Omental fat pad (tissue), 4 donors: ENCODE results near the gene ZFYVE1. TPM values are rescaled to one million over a fixed set of nuclear protein-coding genes. Genes with fewer than 3 reads are reported as not detected.
"Not testable (repeated sequence)": the region's sequence is repeated elsewhere in the genome, so short reads cannot be mapped to it uniquely, and the experiment has no call there.

Experiments
- ATAC-seq: fragments of 150-250 bp; one replicate; pipeline ENCODE4 v1.9.1; 2016; ENCODE audit warnings: mild to moderate bottlenecking, moderate library complexity; ENCODE audit not compliant: low FRiP score
- DNase-seq: peaks from one replicate; pipeline ENCODE4 v3.0.0-alpha.2; 2019; ENCODE audit warnings: low spot score
- total RNA-seq, 4 donors: library from RNA; depleted of rRNA; stranded (reverse); fragments of >200 nt; gene quantifications; one replicate each; pipeline ENCODE4 v1.1.0, GENCODE V29; 2016
- TF ChIP-seq, protein P1 (sequence below), 3 donors: fragments of 450-650 bp; IDR thresholded peaks; one replicate each; pipeline ENCODE4 v1.5.1; 2016 to 2017; ENCODE audit warnings: antibody characterized with exemption in 3 of 3, mild to moderate bottlenecking in 3 of 3, moderate library complexity in 2 of 3

Gene ZFYVE1
- total RNA-seq, 4 donors from 2014 or later = 16.5 to 24.1 (median 16.6) TPM

DNA sequence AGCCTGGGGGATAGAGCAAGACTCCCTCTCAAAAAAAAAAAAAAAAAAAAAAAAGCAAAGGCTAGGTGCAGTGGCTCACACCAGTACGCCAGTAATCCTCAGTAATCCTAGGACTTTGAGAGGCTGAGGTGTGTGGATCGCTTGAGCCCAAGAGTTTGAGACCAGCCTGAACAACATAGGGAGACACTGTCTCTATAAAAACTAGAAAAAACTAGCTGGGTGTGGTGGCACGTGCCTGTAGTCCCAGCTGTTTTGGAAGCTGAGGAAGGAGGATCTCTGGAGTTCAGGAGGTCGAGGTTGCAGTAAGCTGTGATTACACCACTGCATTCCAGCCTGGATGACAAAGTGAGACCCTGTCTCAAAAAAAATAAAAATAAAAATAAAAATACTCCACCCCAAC, 22.5 kb upstream of the ZFYVE1 start:
- no peak for ATAC-seq
- TF ChIP-seq, protein P1, sequence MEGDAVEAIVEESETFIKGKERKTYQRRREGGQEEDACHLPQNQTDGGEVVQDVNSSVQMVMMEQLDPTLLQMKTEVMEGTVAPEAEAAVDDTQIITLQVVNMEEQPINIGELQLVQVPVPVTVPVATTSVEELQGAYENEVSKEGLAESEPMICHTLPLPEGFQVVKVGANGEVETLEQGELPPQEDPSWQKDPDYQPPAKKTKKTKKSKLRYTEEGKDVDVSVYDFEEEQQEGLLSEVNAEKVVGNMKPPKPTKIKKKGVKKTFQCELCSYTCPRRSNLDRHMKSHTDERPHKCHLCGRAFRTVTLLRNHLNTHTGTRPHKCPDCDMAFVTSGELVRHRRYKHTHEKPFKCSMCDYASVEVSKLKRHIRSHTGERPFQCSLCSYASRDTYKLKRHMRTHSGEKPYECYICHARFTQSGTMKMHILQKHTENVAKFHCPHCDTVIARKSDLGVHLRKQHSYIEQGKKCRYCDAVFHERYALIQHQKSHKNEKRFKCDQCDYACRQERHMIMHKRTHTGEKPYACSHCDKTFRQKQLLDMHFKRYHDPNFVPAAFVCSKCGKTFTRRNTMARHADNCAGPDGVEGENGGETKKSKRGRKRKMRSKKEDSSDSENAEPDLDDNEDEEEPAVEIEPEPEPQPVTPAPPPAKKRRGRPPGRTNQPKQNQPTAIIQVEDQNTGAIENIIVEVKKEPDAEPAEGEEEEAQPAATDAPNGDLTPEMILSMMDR (IDR thresholded peaks at IDR 0.05) = no peak
- no peak for DNase-seq

DNA sequence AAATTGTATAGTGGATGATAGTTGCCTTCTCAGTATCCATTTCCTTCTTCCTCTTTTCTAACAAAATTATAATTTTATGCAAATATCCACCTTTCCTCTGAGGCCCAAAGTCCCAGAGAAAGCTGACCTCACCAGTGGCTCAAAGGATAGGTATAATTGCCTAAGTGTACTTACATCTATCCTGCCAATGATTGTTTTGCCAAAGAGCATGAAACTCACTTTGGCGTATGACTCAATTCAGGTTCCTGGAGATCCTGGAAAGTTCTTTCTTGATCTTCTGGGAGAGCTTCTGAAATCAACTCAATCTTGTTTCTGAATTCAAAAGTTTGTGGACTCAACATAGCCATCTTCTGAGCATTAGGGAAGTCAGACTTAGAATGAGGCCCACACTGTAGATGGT, 20.9 kb upstream of the ZFYVE1 start:
- DNase-seq (no peak), ATAC-seq (no peak)
- TF ChIP-seq, protein P1 (IDR thresholded peaks at IDR 0.05) = no peak

DNA sequence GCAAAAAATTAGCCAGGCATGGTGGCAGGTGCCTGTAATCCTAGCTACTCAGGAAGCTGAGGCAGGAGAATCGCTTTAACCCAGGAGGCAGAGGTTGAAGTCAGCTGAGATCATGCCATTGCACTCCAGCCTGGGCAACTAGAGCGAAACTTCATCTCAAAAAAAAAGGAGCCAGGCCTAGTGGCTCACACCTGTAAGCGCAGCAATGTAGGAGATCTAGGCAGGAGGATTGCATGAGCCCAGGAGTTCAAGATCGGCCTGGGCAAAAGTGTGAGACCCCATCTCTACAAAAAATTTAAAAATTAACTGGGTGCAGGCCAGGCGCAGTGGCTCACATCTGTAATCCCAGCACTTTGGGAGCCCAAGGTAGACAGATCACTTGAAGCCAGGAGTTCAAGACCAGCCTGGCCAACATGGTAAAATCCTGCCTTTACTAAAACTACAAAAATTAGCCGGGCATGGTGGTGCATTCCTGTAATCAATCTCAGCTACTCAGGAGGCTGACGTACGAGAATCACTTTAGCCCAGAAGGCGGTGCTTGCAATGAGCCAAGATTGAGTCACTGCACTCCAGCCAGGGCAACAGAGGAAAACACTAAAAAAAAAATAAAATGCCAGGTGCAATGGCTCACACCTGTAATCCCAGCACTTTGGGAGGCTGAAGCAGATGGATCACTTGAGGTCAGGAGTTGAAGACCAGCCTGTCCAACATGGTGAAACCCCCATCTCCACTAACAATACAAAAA, 10.0 kb upstream of the ZFYVE1 start:
- ATAC-seq, DNase-seq: not testable (repeated sequence)

DNA sequence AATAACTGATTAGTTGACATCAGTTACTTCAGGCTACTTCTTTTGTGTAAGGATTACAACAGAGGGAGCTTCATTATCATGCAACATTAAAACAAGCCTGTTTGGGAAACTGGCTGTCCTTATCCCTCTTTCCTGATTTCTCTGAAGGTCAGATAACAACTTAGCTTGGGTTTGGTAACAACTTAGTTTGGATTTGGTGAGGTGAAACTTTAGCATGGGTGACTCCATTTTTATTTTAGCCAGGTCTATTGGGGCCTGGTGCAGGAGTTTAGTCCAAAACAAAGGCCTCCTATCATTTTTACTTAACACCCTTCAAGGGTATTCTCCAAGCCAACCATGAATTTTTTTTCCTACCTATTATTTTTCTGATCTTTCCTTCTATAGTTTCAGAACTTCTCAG, 1.1 kb upstream of the ZFYVE1 start:
- no peak for DNase-seq
- TF ChIP-seq, protein P1 (IDR thresholded peaks at IDR 0.05) = no peak
- ATAC-seq = no peak

DNA sequence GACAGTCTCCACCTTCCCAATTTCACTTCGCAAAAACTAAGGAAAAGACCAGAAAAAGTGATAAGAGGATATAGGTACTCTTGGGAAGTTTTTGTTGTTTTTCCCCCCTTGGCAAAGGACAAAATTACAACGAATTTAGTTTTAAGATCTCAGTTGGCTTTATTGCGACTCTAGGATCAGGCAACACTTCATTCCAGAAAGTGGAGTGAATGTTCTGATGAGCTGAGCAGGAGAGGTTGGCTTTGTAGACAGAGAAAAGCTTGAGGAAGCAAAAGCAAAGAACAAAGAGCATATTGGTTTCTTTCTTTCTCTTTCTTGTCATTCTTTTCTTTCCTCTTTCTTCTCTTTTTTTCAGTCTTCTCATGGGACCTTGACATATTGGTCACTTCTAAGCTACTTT, 640 bp upstream of the ZFYVE1 start:
- TF ChIP-seq, protein P1 (IDR thresholded peaks at IDR 0.05) = no peak
- ATAC-seq (no peak), DNase-seq (no peak)

DNA sequence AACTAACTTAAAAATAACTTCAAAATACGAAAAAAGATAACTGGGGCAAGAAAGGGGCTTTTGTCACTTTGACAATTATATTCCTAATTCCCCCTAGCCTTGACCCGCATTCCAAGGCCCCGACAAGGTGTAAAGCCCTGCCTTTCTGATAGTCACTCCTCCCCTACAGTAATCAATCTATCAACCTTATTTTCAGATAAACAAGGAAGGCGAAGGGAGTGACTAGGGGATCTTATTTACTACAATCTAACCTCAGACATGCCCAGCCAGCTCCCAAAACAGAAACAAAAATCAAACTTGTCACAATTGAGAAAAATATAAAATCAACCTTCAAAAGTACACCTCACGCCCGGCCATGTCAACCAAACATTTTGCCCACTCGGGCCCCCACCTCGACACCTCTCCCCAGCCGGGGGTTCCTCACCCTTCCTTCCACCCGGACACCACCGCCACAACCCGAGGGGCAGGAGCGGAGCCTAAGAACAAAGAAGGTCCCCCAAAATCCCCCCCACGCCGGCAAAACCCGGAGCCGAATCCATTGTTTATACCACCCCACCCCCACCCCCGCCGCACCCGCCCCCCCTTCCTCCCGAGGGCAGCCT, 562 bp downstream of the ZFYVE1 start:
- ATAC-seq (peak; percentile 5), DNase-seq (no peak)
- TF ChIP-seq, protein P1 (IDR thresholded peaks at IDR 0.05) = no peak

DNA sequence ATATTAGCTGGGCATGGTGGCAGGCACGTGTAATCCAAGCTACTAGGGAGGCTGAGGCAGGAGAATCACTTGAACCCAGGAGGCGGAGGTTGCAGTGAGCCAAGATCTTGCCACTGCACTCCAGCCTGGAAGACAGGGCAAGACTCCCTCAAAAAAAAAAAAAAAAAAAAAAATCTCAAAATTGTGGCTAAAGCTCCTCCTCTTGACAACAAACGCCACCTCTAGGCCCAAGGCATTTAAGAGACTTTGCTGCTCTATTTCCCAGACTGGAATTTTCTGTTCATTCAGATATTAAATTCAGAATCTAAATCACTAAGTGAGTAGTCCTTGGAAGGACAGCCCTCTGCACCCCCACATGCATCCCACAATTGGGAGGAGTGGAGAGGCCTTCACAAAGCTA, 1.4 kb downstream of the ZFYVE1 start:
- ATAC-seq (no peak), DNase-seq (no peak)
- TF ChIP-seq, protein P1 (IDR thresholded peaks at IDR 0.05) = no peak
